Gastroesophageal sphincter (tissue), 4 donors: ENCODE data around the gene SCRN1. TPM values are rescaled to one million over a fixed set of nuclear protein-coding genes. Genes with fewer than 3 reads are reported as not detected.
"Not testable (repeated sequence)": the region's sequence is repeated elsewhere in the genome, so short reads cannot be mapped to it uniquely, and the experiment has no call there.

ENCODE experiments used
- ATAC-seq: fragments of 150-250 bp; one replicate; pipeline ENCODE4 v1.9.1; 2016; ENCODE audit warnings: mild to moderate bottlenecking, moderate library complexity
- H3K27ac ChIP-seq, 4 donors: fragments of 200-600 bp; sonication (generic) in 3 of 4; 1 replicate in 3 of 4; 2 replicates in 1 of 4; pipeline ENCODE4 v1.5.1; 2016 to 2019
- H3K27me3 ChIP-seq: fragments of 200-600 bp; sonication (generic); one replicate; pipeline ENCODE4 v1.5.1; 2019
- H3K36me3 ChIP-seq, 2 donors: fragments of 200-600 bp; sonication (generic); one replicate each; pipeline ENCODE4 v1.5.1; 2019; ENCODE audit warnings: control low read depth in 1 of 2
- H3K4me1 ChIP-seq, 3 donors: fragments of 200-600 bp; sonication (generic); 1 replicate in 2 of 3; 2 replicates in 1 of 3; pipeline ENCODE4 v1.5.1; 2016 to 2019; ENCODE audit warnings: control low read depth in 2 of 3
- H3K4me3 ChIP-seq, 2 donors: fragments of 200-600 bp; sonication (generic); one replicate each; pipeline ENCODE4 v1.5.1; 2019; ENCODE audit warnings: mild to moderate bottlenecking in 1 of 2, moderate library complexity in 1 of 2
- H3K9me3 ChIP-seq, 3 donors: fragments of 200-600 bp; sonication (generic); one replicate each; pipeline ENCODE4 v1.5.1; 2017 to 2019; ENCODE audit warnings: control low read depth in 2 of 3
- EP300 ChIP-seq: sonication (generic); formaldehyde crosslinking; IDR thresholded peaks from one replicate; pipeline ENCODE4 v1.6.1; 2017; ENCODE audit warnings: antibody characterized with exemption, mild to moderate bottlenecking
- POLR2A ChIP-seq, 2 donors: fragments of 450-650 bp; IDR thresholded peaks; one replicate each; pipeline ENCODE4 v1.6.1; 2017; ENCODE audit warnings: antibody characterized with exemption in 2 of 2, mild to moderate bottlenecking in 2 of 2, moderate library complexity in 1 of 2
- POLR2AphosphoS5 ChIP-seq: sonication (generic); formaldehyde crosslinking; IDR thresholded peaks from one replicate; pipeline ENCODE4 v1.6.1; 2017; ENCODE audit warnings: antibody characterized with exemption
- WGBS, 2 donors: methylation state at CpG; one replicate each; pipeline ENCODE4 v1.1.5; 2018; ENCODE audit warnings: low coverage in 1 of 2; 5-methylcytosine and 5-hydroxymethylcytosine counted together
- total RNA-seq, 4 donors: library from RNA; depleted of rRNA; stranded (reverse); fragments of >200 nt; gene quantifications; one replicate each; pipeline ENCODE4 v1.1.0, GENCODE V29; 2016
- TF ChIP-seq, protein P1 (sequence below), 4 experiments: fragments of 200-600 bp in 2 of 4; fragments of 450-650 bp in 2 of 4; sonication (generic) in 1 of 4; IDR thresholded peaks; one replicate each; pipeline ENCODE4 v1.5.1; 2017 to 2019; ENCODE audit warnings: antibody characterized with exemption in 4 of 4, mild to moderate bottlenecking in 2 of 4, moderate library complexity in 2 of 4

The SCRN1 gene
- total RNA-seq, 4 donors from 2014 or later = 103 to 121 (median 112) TPM

DNA sequence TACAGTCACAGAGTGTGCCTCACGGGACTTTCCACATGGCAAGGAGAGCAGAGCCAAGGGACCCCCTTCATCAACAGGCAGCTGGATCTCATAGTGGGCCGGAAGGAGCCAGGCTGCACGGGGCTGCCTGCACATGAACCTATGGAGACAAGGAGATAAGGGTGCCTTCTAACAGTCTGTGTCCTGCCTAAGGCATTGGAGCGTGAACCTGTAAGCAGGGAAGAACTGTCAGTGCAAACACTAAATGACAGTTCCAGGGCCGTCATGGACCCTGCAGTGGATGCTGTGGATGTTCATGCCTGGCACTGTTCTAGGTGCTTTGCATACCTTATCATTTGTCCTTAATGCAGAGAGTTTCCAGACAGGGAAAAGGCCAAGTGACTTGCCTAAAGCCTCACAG lies 97.4 kb downstream of the SCRN1 start:
- peaks cover 0 to 11% (median 0%) of the 10 kb centered on the region in 3 donors for H3K4me1 ChIP-seq
- no peak overlapping the region for H3K27ac ChIP-seq
- TF ChIP-seq POLR2A (IDR thresholded peaks at IDR 0.05) = no peak
- TF ChIP-seq, protein P1, sequence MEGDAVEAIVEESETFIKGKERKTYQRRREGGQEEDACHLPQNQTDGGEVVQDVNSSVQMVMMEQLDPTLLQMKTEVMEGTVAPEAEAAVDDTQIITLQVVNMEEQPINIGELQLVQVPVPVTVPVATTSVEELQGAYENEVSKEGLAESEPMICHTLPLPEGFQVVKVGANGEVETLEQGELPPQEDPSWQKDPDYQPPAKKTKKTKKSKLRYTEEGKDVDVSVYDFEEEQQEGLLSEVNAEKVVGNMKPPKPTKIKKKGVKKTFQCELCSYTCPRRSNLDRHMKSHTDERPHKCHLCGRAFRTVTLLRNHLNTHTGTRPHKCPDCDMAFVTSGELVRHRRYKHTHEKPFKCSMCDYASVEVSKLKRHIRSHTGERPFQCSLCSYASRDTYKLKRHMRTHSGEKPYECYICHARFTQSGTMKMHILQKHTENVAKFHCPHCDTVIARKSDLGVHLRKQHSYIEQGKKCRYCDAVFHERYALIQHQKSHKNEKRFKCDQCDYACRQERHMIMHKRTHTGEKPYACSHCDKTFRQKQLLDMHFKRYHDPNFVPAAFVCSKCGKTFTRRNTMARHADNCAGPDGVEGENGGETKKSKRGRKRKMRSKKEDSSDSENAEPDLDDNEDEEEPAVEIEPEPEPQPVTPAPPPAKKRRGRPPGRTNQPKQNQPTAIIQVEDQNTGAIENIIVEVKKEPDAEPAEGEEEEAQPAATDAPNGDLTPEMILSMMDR (IDR thresholded peaks at IDR 0.05) = no peak
- no peak for TF ChIP-seq EP300
- no peak for TF ChIP-seq POLR2AphosphoS5
- 93 to 100% methylated on average over 1 to 2 of the region's 5 CpGs for WGBS, 2 donors
- no peak overlapping the region for H3K4me3 ChIP-seq
- no peak for ATAC-seq
- H3K9me3 ChIP-seq = no peaks in the 10 kb centered on the region
- peaks cover 0 to 13% of the 10 kb centered on the region in 2 donors for H3K36me3 ChIP-seq
- H3K27me3 ChIP-seq = no peaks in the 10 kb centered on the region

DNA sequence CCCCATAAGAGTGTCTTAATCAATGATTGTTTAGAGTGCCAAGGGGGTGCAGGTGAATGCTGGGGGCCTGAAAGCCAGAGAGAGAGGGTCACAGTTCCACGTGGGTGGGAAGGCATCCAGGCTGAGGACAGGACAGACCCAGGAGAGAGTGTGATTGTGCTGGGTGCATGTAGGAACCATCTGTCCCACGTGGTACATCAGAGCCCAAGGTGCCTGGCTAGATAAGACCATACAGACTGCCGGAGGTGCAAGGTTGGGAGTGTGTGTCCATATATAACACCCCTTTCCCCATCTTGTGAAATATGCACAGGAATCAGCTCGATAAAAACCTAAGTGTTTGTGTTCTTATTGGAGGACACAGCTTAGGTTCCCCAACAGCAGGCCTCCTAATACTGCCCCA lies 97.8 kb downstream of the SCRN1 start:
- WGBS, 2 donors = 73 to 86% methylated on average over 1 to 4 of the region's 4 CpGs
- H3K27ac ChIP-seq = no peak overlapping the region
- no peak overlapping the region for H3K4me3 ChIP-seq
- TF ChIP-seq EP300 (no peak), POLR2A (IDR thresholded peaks at IDR 0.05) (no peak), POLR2AphosphoS5 (no peak)
- TF ChIP-seq, protein P1 (IDR thresholded peaks at IDR 0.05) = no peak
- H3K4me1 ChIP-seq = peaks cover 0 to 11% (median 0%) of the 10 kb centered on the region in 3 donors
- ATAC-seq = no peak
- H3K9me3 ChIP-seq = no peaks in the 10 kb centered on the region
- H3K27me3 ChIP-seq = no peaks in the 10 kb centered on the region
- H3K36me3 ChIP-seq = peaks cover 0 to 13% of the 10 kb centered on the region in 2 donors

DNA sequence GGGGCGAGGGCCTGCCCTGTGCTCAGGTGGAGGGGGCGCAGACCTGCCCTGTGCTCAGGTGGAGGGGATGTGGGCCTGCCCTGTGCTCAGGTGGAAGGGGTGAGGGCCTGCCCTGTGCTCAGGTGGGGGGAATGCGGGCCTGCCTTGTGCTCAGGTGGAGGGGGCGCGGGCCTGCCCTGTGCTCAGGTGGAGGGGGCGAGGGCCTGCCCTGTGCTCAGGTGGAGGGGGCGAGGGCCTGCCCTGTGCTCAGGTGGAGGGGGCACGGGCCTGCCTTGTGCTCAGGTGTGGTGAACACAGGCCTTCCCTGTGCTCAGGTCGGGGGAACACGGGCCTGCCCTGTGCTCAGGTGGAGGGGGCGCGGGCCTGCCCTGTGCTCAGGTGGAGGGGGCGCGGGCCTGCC lies 98.8 kb downstream of the SCRN1 start:
- H3K36me3 ChIP-seq = peaks cover 0 to 13% of the 10 kb centered on the region in 2 donors
- not testable (repeated sequence) for H3K27ac ChIP-seq, H3K4me3 ChIP-seq, ATAC-seq, H3K9me3 ChIP-seq, H3K27me3 ChIP-seq
- WGBS, 2 donors = no CpG with 5 or more reads among the region's 14 CpGs
- H3K4me1 ChIP-seq = peaks cover 0 to 11% (median 0%) of the 10 kb centered on the region in 3 donors

DNA sequence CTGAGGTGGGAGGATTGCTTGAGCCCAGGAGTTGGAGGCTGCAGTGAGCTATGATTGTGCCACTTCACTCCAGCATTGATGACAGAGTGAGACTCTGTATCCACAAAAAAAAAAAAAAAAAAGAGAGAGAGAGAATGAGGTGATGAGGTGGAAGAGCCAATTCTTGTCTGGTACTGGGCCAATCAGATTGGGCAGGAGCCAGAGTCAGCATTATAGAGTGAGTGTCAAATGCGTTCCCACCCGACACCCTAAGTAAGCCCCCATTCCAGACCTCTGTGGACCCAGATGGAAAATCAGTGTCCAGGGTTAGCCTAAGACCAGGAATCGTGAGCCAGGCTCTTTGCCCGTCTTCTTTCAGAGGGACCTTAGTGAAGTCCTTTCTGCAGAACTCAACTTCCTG lies 99.3 kb downstream of the SCRN1 start:
- peaks cover 0 to 11% (median 0%) of the 10 kb centered on the region in 3 donors for H3K4me1 ChIP-seq
- H3K27ac ChIP-seq = no peak overlapping the region
- H3K9me3 ChIP-seq = no peaks in the 10 kb centered on the region
- WGBS, 2 donors = 60 to 67% methylated on average over 2 of the region's 4 CpGs
- H3K27me3 ChIP-seq = no peaks in the 10 kb centered on the region
- TF ChIP-seq POLR2A (IDR thresholded peaks at IDR 0.05) (no peak), POLR2AphosphoS5 (no peak), EP300 (no peak)
- TF ChIP-seq, protein P1 (IDR thresholded peaks at IDR 0.05) = no peak
- peaks cover 0 to 13% of the 10 kb centered on the region in 2 donors for H3K36me3 ChIP-seq
- H3K4me3 ChIP-seq = no peak overlapping the region
- ATAC-seq = no peak

DNA sequence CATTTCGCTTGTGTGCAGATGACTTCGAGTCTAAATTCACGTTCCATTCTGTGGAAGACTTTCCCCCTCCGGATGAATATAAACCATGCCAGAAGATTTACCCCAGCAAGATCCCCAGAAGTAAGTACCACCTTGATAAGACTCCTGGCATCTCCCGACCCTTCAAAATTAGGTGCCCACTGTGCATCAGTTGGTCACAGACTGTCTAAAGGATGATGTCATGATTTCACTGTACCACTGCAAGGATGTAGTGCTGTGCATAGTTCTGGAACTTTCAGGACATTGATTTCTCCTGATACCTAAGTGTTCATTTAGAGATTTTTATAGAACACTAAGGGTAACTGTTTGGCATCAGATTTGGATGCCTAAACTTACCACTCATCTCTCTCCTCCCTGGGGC lies 100.3 kb downstream of the SCRN1 start:
- no peak overlapping the region for H3K27ac ChIP-seq
- WGBS, 2 donors = 64 to 93% methylated on average over 4 to 5 of the region's 5 CpGs
- no peaks in the 10 kb centered on the region for H3K9me3 ChIP-seq
- no peak for ATAC-seq
- peaks cover 0 to 13% of the 10 kb centered on the region in 2 donors for H3K36me3 ChIP-seq
- H3K4me3 ChIP-seq = no peak overlapping the region
- TF ChIP-seq POLR2AphosphoS5 = no peak
- peaks cover 0 to 14% (median 0%) of the 10 kb centered on the region in 3 donors for H3K4me1 ChIP-seq
- peaks cover 3% of the 10 kb centered on the region for H3K27me3 ChIP-seq

DNA sequence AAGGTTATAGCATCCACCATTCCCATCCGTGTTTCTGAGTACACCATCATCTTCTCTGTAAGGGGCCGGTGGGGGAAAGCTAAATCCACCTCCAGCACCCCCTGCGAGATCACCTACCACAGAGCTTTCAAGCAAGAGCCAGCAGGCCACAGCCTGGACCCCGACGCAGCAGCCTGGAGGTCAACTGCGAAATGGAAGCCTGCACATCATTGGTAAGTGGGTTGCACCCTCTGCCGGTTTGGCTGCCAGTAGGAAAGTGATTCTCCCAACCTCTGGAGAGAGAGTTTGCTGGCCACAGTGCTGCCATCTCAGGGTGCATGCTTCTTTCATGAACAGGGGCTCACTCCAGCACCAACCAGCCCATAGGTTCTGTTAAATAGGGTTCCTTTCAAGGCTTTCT lies 101.6 kb downstream of the SCRN1 start:
- WGBS, 2 donors = 83 to 95% methylated on average over 4 to 7 of the region's 7 CpGs
- no peak overlapping the region for H3K4me3 ChIP-seq
- TF ChIP-seq, protein P1 (IDR thresholded peaks at IDR 0.05) = no peak
- TF ChIP-seq EP300 (no peak), POLR2AphosphoS5 (no peak), POLR2A (IDR thresholded peaks at IDR 0.05) (no peak)
- H3K36me3 ChIP-seq = peaks cover 0 to 13% of the 10 kb centered on the region in 2 donors
- H3K27ac ChIP-seq = no peak overlapping the region
- H3K9me3 ChIP-seq = no peaks in the 10 kb centered on the region
- no peak for ATAC-seq
- peaks cover 10% of the 10 kb centered on the region for H3K27me3 ChIP-seq
- H3K4me1 ChIP-seq = peaks cover 0 to 18% (median 0%) of the 10 kb centered on the region in 3 donors
